Raji (cell line): Measurements from ENCODE around the gene TMEM44.

Source experiments
- POLR2A ChIP-seq: IDR thresholded peaks from 2 replicates; pipeline ENCODE4 v1.6.1; 2011; ENCODE audit warnings: low read depth, low read length, control low read depth; ENCODE audit not compliant: insufficient read depth

Gene TMEM44

GRCh38 chr3:194622621-194623340 is 10.4 kb downstream of the TMEM44 start:
- no peak for TF ChIP-seq POLR2A

GRCh38 chr3:194621947-194622346 is 11.3 kb downstream of the TMEM44 start:
- TF ChIP-seq POLR2A = no peak

- no peak for TF ChIP-seq POLR2A
These were observed 13.0 kb downstream of the TMEM44 start for GRCh38 chr3:194620196-194620595.

GRCh38 chr3:194619741-194620140 is 13.5 kb downstream of the TMEM44 start:
- no peak for TF ChIP-seq POLR2A

- no peak for TF ChIP-seq POLR2A
These were observed 14.2 kb downstream of the TMEM44 start for GRCh38 chr3:194618858-194619608.

- no peak for TF ChIP-seq POLR2A
These were observed 15.4 kb downstream of the TMEM44 start for GRCh38 chr3:194617827-194618226.

- TF ChIP-seq POLR2A = no peak
These were observed 16.0 kb downstream of the TMEM44 start for GRCh38 chr3:194617143-194617671.

- no peak for TF ChIP-seq POLR2A
These were observed 18.0 kb downstream of the TMEM44 start for GRCh38 chr3:194615226-194615625.

GRCh38 chr3:194612221-194612620 is 21.0 kb downstream of the TMEM44 start:
- no peak for TF ChIP-seq POLR2A

- no peak for TF ChIP-seq POLR2A
These were observed 22.5 kb downstream of the TMEM44 start for GRCh38 chr3:194610689-194611088.

GRCh38 chr3:194609601-194610000 is 23.6 kb downstream of the TMEM44 start:
- TF ChIP-seq POLR2A = no peak

GRCh38 chr3:194608981-194609380 is 24.2 kb downstream of the TMEM44 start:
- TF ChIP-seq POLR2A = no peak

- no peak for TF ChIP-seq POLR2A
These were observed 25.4 kb downstream of the TMEM44 start for GRCh38 chr3:194607592-194608389.

- TF ChIP-seq POLR2A = no peak
These were observed 26.3 kb downstream of the TMEM44 start for GRCh38 chr3:194606941-194607340.

GRCh38 chr3:194606163-194606562 is 27.1 kb downstream of the TMEM44 start:
- TF ChIP-seq POLR2A = no peak
